Hepatocyte (in vitro differentiated cells): ENCODE data around the gene C10orf95.

Experiments
- EZH2phosphoT487 ChIP-seq: fragments of 200-600 bp; sonication (generic); IDR thresholded peaks from one replicate; pipeline ENCODE4 v1.6.1; 2018; ENCODE audit warnings: antibody characterized with exemption, mild to moderate bottlenecking, low read depth, moderate library complexity; ENCODE audit not compliant: unreplicated experiment, severe bottlenecking
- TF ChIP-seq, protein P1 (sequence below): fragments of 200-600 bp; sonication (generic); IDR thresholded peaks from 2 replicates; pipeline ENCODE4 v1.5.1; 2016; ENCODE audit warnings: antibody characterized with exemption, mild to moderate bottlenecking; ENCODE audit not compliant: poor library complexity

DNA sequence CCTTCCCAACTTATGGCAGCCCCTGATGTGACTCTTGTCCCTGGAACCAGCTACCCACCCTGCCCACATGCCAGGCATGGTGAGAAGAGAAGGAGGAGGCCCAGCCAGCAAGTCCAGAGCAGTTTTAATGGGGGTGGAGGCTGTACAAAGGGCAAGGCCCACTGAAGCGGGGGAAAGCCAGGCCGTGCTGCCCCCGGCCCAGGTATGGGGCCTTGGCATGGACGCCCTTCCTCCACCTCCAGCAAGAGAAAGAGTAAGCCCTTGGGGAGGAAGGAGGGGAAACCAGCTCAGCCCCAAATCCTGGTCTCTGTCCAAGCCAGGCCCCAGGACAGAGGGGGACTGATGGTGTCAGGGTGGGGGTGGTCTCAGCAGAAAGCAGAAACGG is 48.8 kb downstream of the C10orf95 start:
- TF ChIP-seq, protein P1, sequence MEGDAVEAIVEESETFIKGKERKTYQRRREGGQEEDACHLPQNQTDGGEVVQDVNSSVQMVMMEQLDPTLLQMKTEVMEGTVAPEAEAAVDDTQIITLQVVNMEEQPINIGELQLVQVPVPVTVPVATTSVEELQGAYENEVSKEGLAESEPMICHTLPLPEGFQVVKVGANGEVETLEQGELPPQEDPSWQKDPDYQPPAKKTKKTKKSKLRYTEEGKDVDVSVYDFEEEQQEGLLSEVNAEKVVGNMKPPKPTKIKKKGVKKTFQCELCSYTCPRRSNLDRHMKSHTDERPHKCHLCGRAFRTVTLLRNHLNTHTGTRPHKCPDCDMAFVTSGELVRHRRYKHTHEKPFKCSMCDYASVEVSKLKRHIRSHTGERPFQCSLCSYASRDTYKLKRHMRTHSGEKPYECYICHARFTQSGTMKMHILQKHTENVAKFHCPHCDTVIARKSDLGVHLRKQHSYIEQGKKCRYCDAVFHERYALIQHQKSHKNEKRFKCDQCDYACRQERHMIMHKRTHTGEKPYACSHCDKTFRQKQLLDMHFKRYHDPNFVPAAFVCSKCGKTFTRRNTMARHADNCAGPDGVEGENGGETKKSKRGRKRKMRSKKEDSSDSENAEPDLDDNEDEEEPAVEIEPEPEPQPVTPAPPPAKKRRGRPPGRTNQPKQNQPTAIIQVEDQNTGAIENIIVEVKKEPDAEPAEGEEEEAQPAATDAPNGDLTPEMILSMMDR, result no peak
- TF ChIP-seq EZH2phosphoT487, result no peak
